GM04504 (cell line): Measurements from ENCODE around the gene DEPDC7.
A peak's percentile ranks its signal among the peaks of the same experiment; 100 is the strongest.
"Not testable (repeated sequence)": the region's sequence is repeated elsewhere in the genome, so short reads cannot be mapped to it uniquely, and the experiment has no call there.

Source experiments
- DNase-seq: peaks from one replicate; pipeline ENCODE4 v3.0.0-alpha.2; 2012; ENCODE audit warnings: low read depth

The DEPDC7 gene

GRCh38 chr11:33015621-33016551 lies at the start of gene DEPDC7:
Gene DEPDC7, plus strand, starts transcription at chr11:33015878. Its CDS starts 78 bp downstream, at chr11:33015956.
- peak; percentile 76 for DNase-seq

GRCh38 chr11:32968541-32968940 lies 47.1 kb upstream of the DEPDC7 start:
- DNase-seq, result no peak

DNA sequence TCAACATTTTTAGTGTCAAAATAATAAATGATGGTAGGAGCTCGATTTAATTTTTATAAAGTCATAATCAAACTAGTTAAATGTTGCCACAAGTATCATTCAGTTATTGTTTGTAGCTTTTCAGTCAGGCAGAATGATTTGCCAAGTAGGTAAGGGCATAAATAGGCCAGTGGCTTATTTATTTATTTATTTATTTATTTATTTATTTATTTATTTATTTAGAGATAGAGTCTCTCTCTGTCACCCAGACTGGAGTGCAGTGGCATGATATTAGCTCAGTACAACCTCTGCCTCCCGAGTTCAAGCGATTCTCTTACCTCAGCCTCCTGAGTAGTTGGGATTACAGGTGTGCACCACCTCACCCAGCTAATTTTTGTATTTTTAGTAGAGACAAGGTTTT lies 43.4 kb upstream of the DEPDC7 start:
- DNase-seq, result not testable (repeated sequence)

DNA sequence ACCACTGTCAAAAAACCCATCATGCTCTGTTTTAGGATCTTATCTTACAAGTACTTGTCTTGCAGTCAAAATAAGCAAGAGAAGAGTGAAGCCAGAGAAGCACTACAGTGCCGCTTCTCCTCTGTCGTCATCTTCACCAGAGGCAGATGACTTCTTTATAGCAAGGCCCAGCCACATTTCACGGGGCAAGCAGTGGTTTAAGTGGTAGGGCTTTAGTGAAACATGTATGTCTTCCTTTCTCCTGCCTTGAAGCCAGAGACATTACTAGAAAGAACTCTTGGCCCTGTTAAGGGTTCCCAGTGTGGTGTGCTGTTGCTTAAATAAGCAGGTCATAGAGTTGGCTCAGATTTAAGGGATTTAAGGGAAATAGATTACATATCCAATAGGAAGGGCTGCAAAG lies 42.9 kb upstream of the DEPDC7 start:
- no peak for DNase-seq

DNA sequence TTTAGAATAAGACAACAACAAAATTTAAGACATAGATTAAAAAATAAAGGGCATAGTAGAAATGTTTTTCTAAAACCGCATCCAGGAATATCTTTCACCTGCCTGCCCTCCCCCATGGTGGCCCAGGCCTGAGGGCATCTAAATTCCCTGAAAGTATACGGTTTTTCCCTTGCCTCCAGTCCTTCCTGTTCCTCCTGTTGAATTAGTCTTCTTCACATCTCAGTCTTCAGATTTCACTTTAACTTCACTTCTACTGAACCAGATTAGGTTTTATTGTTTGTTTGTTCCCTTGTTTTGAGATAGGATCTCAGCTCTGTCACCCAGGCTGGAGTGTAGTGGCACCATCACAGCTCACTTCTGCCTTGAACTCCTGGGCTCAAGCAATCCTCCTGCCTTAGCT lies 33.1 kb upstream of the DEPDC7 start:
- no peak for DNase-seq

DNA sequence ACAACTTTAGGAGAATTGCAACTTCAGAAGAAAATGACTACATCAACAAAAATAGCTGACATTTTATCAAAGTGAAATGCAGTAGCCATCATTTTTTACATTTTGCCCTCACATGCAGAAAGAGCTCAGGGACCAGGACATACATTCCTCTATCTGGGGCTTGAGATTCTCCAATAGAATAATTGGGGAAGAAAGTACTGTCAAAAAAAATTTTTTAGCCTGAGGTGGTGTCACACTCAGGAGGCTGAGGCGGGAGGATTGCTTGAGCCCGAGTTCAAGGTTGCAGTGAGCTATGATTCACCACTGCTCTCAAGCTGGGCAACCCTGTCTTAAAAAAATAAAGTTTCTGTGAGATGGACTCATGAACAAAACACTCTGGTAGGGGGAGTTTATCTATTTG lies 32.2 kb upstream of the DEPDC7 start:
- no peak for DNase-seq

DNA sequence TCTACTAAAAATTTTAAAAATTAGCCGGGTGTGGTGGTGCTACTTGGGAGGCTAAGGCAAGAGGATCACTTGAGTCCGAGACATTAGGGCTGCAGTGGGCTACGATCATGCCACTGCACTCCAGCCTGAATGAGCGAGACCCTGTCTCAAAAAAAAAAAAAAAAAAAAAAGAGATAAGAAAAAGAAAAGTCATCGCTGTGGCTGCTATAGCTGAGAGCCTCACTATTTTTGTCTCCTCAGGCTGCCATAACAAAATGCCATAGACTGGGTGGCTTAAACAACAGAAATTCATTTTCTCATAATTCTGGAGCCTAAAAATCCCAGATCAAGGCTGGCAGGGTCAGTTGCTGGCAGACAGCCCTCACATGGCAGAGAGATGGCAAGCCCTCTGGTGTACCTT lies 30.1 kb upstream of the DEPDC7 start:
- DNase-seq, result no peak

- DNase-seq, result no peak
Measured at GRCh38 chr11:32987851-32988250, 27.8 kb upstream of the DEPDC7 start.

DNA sequence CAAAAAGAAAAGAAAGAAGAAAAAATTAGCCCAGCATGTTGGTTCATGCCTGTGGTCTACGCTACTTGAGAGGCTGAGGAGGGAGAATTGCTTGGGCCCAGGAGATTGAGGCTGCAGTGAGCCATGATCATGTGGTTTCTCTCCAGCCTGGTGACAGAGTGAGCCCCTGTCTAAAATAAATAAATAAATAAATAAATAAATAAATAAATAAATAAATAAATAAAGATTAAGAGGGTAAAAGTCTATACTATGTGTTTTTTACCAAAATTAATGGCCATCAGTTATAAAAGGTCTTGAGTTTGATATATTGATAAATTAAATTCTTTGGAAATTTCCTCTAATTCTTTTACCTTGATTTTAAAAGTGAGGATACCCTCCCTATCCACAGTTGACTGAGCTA lies 25.2 kb upstream of the DEPDC7 start:
- DNase-seq, result no peak

DNA sequence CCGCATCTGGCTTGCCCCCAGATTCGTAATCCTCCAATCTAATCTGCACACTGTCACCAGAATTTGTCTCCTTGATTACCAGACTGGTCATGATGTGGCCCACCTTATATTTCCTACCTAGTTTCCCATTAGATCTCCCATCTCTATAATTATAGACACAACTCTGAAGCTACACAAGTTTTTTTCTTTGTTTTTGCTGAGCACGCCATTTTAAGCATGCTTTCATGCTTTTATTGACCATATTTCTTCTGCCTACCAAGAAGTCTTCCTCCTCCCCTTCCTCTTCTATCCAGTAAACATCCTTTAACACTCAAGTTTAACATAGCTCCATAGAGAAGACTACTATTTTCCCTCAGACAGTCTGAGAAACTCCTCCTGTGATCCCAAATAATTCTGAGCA lies 24.3 kb upstream of the DEPDC7 start:
- no peak for DNase-seq

- no peak for DNase-seq
Measured at GRCh38 chr11:32991898-32992297, 23.8 kb upstream of the DEPDC7 start.

GRCh38 chr11:33000181-33000580 lies 15.5 kb upstream of the DEPDC7 start:
- DNase-seq, result peak; percentile 61

DNA sequence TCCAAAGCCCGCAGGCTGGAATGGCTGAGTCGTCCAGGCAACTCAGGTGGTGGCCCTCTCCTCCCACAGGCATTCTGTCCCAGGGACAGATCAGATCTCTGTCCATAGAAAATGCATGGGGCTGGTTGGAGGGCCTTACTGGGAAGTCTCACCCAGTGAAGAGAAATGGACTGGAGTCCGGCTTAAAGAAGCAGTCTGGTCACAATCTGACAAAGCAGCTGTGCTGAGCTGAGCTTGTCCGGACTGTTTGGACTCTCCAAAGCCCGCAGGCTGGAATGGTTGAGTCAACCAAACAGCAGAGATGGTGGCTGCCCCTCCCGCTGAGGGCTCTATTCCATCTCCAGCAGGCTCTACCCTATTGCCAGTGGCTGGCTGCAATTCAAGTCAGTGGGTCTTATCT lies 14.4 kb upstream of the DEPDC7 start:
- DNase-seq, result no peak

DNA sequence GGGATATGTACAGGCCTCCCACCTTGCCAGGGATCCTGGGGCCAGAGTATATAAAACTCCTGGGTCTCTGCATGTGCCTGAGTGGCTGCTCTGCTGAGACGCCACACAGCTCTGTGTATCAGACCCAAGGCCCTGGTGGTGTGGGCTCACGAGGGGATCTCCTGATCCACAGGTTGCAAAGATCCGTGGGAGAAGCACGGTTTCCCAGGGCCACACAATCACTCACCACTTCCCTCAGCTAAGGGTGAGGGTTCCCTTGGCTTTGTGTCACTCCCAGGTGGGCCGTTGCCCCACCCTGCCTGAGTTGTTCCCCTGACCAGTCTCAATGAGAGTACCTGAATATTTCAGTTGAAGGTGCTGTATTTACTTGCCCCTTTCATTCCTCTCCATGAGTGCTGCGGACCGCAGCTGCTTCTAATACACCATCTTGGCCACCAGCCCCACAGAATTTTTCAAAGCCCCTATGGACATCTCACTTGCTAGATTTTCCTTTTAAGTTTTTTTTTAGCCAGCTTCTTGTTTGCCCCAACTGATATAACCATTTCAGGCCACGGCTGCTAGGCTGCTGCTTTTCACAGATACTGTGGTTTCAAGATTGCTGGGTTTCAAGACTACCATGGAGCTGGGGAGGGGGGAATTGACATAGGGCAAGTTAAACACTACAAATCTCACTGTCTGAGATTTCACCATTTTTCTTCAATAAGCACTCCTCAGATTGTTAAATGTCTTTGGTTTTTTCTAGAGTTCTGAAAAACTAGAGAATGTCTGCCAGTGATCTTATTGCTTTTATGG lies 13.7 kb upstream of the DEPDC7 start:
- DNase-seq, result no peak

DNA sequence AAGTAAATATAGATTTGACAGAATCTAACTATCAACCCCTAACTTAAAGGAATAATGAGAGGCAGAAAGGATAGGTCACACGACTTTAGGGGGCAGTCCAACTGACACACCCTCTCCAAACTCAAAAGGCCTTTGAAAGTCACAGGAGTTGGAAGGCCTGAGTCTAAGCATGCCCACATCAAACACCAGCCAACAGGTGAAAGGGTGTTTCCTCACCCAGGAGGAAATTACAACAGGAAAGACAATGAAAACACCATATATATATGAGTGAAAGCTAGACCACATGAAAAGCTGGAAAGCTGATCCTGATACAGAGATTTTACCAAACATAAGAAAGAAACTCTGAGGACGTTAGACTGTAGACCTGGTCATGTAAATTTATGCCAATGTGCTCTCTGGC lies 10.5 kb upstream of the DEPDC7 start:
- DNase-seq, result no peak

- DNase-seq, result no peak
Measured at GRCh38 chr11:33006010-33006409, 9.7 kb upstream of the DEPDC7 start.

DNA sequence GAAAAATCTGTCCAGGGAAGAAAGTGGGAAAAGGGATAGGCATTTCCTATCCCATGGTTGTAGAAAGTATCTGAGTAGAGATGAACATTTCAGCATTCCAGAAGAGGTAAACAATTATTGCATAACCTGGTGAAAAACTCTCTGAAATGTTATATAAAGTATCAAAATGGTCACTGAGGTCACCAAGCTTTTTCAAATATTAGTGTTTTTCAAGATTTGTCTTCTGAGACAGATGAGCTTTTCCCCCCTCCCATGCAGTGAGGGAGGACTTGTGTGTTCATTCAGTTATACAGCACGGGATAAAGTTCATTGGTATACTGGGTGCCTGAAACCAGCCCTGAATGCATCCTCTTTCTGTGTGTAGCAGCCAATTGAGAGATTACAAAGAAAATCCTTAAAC lies 1.9 kb upstream of the DEPDC7 start:
- DNase-seq, result no peak

- no peak for DNase-seq
Measured at GRCh38 chr11:33016654-33017053, 976 bp downstream of the DEPDC7 start.

DNA sequence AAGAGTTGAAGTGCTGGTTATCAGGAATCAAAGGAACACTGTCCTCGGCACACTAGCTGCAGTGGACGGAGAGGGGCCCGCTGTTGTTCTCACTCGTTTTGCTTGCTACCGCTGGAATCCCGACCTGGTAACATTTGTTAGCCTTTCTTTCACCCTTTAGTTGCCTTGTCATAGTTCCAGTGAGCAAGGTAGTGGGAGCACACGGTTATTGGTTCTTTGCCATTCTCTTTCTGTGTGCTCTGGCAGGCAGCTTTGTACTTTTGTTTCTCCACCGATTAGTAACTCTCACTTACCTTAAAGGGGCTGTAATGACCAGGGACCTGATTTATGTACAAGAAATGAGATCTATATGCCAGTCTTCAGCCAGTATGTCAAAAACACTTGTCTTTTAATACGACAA lies 1.8 kb downstream of the DEPDC7 start:
- no peak for DNase-seq

GRCh38 chr11:33017965-33018364 lies 2.3 kb downstream of the DEPDC7 start:
- DNase-seq, result no peak

GRCh38 chr11:33018840-33019239 lies 3.2 kb downstream of the DEPDC7 start:
- no peak for DNase-seq

DNA sequence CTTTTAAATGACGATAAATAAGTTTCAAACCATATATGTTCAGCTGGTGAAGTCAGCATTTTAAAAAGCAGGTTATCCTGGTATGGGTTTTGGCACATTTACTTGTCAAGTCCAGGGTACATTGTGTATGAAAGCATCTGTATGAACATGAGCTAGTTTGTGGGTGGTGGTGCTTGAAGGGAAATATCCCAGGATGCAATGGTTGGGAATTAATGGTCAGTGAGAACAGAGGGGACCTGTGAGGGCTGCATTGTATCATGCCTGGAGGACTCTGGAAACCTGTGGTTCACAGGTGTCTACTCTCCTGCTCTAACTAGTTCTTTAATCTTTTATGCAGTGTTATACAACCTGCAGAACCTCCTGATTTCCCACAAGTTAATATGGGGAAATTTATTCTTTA lies 5.8 kb downstream of the DEPDC7 start:
- DNase-seq, result no peak

GRCh38 chr11:33021937-33022336 lies 6.3 kb downstream of the DEPDC7 start:
- no peak for DNase-seq
